ENCODE measurements around the gene SRSF4. TPM values are rescaled to one million over a fixed set of nuclear protein-coding genes. Genes with fewer than 3 reads are reported as not detected.
A peak's percentile ranks its signal among the peaks of the same experiment; 100 is the strongest.

The SRSF4 gene
- total RNA-seq, 1 donor from 2014 or later = 89.0 TPM

DNA sequence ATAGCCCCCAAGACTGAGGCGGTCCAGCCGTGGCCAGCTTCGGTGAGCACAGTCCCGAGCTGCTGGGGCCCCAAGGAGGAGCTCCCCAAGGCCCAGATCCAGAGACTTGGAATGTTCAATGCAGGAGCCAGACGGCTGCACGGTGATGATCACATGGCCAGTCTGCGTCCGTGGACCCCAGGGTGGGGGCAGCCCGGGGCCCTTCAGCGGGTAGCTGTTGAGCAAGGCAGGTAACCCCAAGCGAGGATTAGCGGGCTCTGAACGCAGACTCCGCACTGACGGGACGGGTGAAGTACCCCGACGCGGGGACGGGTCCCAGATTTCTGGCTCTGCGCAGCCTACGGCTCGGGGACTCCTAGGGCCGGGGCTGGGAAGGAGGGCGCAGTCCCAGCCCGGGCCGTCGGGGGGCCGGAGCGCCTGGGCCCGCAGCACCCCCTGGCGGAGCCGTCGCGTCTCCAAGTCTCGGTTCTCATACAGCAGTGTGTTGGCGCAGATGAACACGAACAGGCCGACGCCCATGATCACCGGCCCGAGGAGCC is 60.7 kb downstream of the SRSF4 start:
- peaks cover 7% of the 10 kb centered on the region for H3K36me3 ChIP-seq
- H3K4me1 ChIP-seq = peaks cover 18% of the 10 kb centered on the region
- intact Hi-C loops (cut with DNase I) = no loop called here
- ATAC-seq (peak; percentile 58), DNase-seq (peak; percentile 72)
- no peaks in the 10 kb centered on the region for H3K9me3 ChIP-seq
- peaks cover 16% of the 10 kb centered on the region for H3K27me3 ChIP-seq
- peak overlapping the region; percentile 63 for H3K4me3 ChIP-seq
- TF ChIP-seq, protein P1, sequence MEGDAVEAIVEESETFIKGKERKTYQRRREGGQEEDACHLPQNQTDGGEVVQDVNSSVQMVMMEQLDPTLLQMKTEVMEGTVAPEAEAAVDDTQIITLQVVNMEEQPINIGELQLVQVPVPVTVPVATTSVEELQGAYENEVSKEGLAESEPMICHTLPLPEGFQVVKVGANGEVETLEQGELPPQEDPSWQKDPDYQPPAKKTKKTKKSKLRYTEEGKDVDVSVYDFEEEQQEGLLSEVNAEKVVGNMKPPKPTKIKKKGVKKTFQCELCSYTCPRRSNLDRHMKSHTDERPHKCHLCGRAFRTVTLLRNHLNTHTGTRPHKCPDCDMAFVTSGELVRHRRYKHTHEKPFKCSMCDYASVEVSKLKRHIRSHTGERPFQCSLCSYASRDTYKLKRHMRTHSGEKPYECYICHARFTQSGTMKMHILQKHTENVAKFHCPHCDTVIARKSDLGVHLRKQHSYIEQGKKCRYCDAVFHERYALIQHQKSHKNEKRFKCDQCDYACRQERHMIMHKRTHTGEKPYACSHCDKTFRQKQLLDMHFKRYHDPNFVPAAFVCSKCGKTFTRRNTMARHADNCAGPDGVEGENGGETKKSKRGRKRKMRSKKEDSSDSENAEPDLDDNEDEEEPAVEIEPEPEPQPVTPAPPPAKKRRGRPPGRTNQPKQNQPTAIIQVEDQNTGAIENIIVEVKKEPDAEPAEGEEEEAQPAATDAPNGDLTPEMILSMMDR (IDR thresholded peaks at IDR 0.05) = peak; percentile 54
- H3K27ac ChIP-seq = no peak overlapping the region

DNA sequence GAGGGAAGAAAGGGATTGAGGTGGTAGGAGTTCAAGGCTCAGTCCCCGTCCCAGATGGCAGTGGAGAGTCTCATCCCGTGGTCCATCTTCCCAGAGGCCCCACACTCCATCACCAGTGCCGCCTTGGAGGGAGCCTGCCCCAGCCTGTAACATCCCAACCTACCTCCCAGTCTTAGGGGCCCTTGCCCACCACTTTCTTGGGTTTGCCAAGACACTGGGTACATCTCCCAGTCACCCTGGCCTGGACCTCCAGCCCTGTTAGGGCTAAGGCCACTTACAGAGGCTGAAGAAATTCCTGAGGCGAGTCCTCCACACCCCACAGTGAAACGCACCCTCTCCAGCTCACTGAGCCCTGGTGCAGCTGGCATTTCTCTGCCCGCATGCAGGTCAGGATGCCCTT is 61.3 kb downstream of the SRSF4 start:
- no peak for ATAC-seq
- Histone ChIP-seq H3K27me3 (peaks cover 16% of the 10 kb centered on the region), H3K36me3 (peaks cover 12% of the 10 kb centered on the region), H3K27ac (no peak overlapping the region), H3K4me3 (no peak overlapping the region), H3K9me3 (no peaks in the 10 kb centered on the region), H3K4me1 (peaks cover 18% of the 10 kb centered on the region)
- TF ChIP-seq, protein P1 (IDR thresholded peaks at IDR 0.05) = no peak
- intact Hi-C loops (cut with DNase I) = no loop called here
- no peak for DNase-seq

DNA sequence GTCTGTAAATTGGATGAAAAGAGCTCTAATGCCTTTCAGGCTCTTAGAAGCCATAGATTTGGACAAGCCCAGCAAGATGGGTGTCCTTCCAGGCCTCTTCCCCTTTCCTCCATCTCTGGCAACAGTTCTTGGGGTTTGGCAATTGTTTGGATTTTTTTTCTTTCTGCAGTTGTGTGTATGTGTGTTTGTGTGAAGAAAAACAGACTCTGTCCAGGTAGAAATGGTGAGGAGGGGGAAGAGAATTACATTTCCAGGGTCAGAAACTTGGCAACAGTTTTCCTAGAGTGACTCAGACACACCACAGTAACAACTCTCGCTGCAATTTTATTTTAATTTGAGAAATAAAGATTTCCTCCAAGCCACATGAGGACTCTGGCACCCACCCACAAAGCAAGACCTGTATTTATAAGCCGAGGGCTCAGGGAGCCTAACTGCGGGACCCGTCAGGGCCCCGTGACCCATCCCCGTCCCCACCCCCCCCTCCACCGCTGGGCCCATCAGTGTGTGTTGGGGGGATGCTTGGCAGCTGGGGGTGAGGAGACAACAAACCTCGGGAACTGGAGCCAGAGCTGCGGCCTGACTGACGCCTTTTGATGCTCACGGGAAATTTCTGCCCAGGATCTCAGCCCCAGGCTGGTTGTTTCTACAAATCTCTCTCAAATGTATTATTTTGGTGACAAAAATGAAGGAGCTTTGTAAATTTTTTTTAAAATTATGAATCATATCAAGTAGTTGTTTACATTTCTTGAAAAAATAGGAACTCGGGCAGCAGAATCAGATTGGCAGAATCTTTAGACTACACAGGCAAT is 62.4 kb downstream of the SRSF4 start:
- H3K9me3 ChIP-seq = no peaks in the 10 kb centered on the region
- peaks cover 9% of the 10 kb centered on the region for H3K27me3 ChIP-seq
- intact Hi-C loops (cut with DNase I) = no loop called here
- peaks cover 19% of the 10 kb centered on the region for H3K36me3 ChIP-seq
- DNase-seq (no peak), ATAC-seq (no peak)
- TF ChIP-seq, protein P1 (IDR thresholded peaks at IDR 0.05) = no peak
- peaks cover 18% of the 10 kb centered on the region for H3K4me1 ChIP-seq
- H3K27ac ChIP-seq = no peak overlapping the region
- H3K4me3 ChIP-seq = no peak overlapping the region

DNA sequence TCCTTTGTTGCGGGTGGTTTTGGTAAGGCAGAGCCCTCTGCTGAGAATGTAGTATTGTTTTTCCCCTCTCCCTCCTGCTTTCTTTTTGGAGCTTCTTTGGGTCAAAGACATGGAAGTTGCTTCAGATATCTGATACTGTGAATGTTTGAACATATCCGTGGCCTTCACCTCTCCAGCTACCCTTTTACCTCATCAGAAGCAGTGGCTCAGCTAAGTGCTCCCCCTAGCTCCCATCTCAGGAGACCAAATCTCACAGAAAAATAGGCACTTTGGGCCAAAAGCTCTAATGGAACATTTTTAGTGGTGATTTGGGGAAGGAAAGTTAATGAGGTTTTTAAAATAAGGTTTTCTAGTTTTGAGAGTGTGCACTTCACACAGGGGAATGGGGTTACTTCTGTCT is 64.3 kb downstream of the SRSF4 start:
- peaks cover 8% of the 10 kb centered on the region for H3K4me1 ChIP-seq
- H3K4me3 ChIP-seq = no peak overlapping the region
- H3K27ac ChIP-seq = no peak overlapping the region
- peaks cover 8% of the 10 kb centered on the region for H3K27me3 ChIP-seq
- H3K36me3 ChIP-seq = peaks cover 30% of the 10 kb centered on the region
- ATAC-seq = no peak
- TF ChIP-seq, protein P1 (IDR thresholded peaks at IDR 0.05) = peak; percentile 8
- H3K9me3 ChIP-seq = no peaks in the 10 kb centered on the region
- no peak for DNase-seq
- intact Hi-C loops (cut with DNase I) = no loop called here

- TF ChIP-seq, protein P1 (IDR thresholded peaks at IDR 0.05) = no peak
- H3K27me3 ChIP-seq = no peaks in the 10 kb centered on the region
- H3K36me3 ChIP-seq = peaks cover 46% of the 10 kb centered on the region
- no peak for ATAC-seq
- H3K9me3 ChIP-seq = no peaks in the 10 kb centered on the region
- no peak overlapping the region for H3K27ac ChIP-seq
- no peaks in the 10 kb centered on the region for H3K4me1 ChIP-seq
- DNase-seq = no peak
- intact Hi-C loops (cut with DNase I) = no loop called here
- no peak overlapping the region for H3K4me3 ChIP-seq
Observed at GRCh38 chr1:29114654-29115053, 67.0 kb downstream of the SRSF4 start.

Measured in upper lobe of right lung (tissue), 1 donor.